HL-60 (cell line): ENCODE results near the gene SLC15A5.

Source experiments
- TF ChIP-seq, protein P1 (sequence below): IDR thresholded peaks from one replicate; pipeline ENCODE4 v1.5.1; 2011; ENCODE audit warnings: low read length, control low read depth, inconsistent platforms; ENCODE audit not compliant: insufficient read depth
- TF ChIP-seq, protein P2 (sequence below): IDR thresholded peaks from 2 replicates; pipeline ENCODE4 v1.6.1; 2012; ENCODE audit warnings: low read depth; ENCODE audit not compliant: insufficient replicate concordance

- TF ChIP-seq, protein P1, sequence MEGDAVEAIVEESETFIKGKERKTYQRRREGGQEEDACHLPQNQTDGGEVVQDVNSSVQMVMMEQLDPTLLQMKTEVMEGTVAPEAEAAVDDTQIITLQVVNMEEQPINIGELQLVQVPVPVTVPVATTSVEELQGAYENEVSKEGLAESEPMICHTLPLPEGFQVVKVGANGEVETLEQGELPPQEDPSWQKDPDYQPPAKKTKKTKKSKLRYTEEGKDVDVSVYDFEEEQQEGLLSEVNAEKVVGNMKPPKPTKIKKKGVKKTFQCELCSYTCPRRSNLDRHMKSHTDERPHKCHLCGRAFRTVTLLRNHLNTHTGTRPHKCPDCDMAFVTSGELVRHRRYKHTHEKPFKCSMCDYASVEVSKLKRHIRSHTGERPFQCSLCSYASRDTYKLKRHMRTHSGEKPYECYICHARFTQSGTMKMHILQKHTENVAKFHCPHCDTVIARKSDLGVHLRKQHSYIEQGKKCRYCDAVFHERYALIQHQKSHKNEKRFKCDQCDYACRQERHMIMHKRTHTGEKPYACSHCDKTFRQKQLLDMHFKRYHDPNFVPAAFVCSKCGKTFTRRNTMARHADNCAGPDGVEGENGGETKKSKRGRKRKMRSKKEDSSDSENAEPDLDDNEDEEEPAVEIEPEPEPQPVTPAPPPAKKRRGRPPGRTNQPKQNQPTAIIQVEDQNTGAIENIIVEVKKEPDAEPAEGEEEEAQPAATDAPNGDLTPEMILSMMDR: no peak
- TF ChIP-seq, protein P2, sequence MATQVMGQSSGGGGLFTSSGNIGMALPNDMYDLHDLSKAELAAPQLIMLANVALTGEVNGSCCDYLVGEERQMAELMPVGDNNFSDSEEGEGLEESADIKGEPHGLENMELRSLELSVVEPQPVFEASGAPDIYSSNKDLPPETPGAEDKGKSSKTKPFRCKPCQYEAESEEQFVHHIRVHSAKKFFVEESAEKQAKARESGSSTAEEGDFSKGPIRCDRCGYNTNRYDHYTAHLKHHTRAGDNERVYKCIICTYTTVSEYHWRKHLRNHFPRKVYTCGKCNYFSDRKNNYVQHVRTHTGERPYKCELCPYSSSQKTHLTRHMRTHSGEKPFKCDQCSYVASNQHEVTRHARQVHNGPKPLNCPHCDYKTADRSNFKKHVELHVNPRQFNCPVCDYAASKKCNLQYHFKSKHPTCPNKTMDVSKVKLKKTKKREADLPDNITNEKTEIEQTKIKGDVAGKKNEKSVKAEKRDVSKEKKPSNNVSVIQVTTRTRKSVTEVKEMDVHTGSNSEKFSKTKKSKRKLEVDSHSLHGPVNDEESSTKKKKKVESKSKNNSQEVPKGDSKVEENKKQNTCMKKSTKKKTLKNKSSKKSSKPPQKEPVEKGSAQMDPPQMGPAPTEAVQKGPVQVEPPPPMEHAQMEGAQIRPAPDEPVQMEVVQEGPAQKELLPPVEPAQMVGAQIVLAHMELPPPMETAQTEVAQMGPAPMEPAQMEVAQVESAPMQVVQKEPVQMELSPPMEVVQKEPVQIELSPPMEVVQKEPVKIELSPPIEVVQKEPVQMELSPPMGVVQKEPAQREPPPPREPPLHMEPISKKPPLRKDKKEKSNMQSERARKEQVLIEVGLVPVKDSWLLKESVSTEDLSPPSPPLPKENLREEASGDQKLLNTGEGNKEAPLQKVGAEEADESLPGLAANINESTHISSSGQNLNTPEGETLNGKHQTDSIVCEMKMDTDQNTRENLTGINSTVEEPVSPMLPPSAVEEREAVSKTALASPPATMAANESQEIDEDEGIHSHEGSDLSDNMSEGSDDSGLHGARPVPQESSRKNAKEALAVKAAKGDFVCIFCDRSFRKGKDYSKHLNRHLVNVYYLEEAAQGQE: no peak
Observed at GRCh38 chr12:16246264-16246663, 31.2 kb downstream of the SLC15A5 start.
